Measurements from ENCODE around the gene GRM4. TPM values are rescaled to one million over a fixed set of nuclear protein-coding genes. Genes with fewer than 3 reads are reported as not detected.

The GRM4 gene
- total RNA-seq, 2 experiments from 2014 or later: 0.05 TPM; not detected in 1

- ChIA-PET POLR2A (no interaction called here), CTCF (no interaction called here)
- H3K27me3 Mint-ChIP-seq: peaks cover 28% of the 10 kb centered on the region
- H3K9me3 Mint-ChIP-seq: no peaks in the 10 kb centered on the region
- no peak overlapping the region for H3K4me3 Mint-ChIP-seq
- intact Hi-C loops (cut with micrococcal nuclease): no loop called here
- no peak for DNase-seq
- no peak overlapping the region for H3K27ac Mint-ChIP-seq
- no peaks in the 10 kb centered on the region for H3K4me1 Mint-ChIP-seq (ENCODE audit: low read depth)
- H3K36me3 Mint-ChIP-seq: no peaks in the 10 kb centered on the region
Observed at GRCh38 chr6:34110610-34111009, 35.3 kb downstream of the GRM4 start.

- no peak for DNase-seq
- CTCF ChIA-PET: no interaction called here
- Mint-ChIP-seq H3K9me3 (no peaks in the 10 kb centered on the region), H3K27me3 (peaks cover 16% of the 10 kb centered on the region), H3K36me3 (no peaks in the 10 kb centered on the region), H3K4me3 (no peak overlapping the region), H3K27ac (no peak overlapping the region), H3K4me1 (ENCODE audit: low read depth) (no peaks in the 10 kb centered on the region)
- POLR2A ChIA-PET: no interaction called here
- intact Hi-C loops (cut with micrococcal nuclease): no loop called here
Observed at GRCh38 chr6:34108176-34108575, 37.7 kb downstream of the GRM4 start.

- Mint-ChIP-seq H3K27me3 (peaks cover 7% of the 10 kb centered on the region), H3K4me3 (no peak overlapping the region), H3K9me3 (no peaks in the 10 kb centered on the region), H3K4me1 (ENCODE audit: low read depth) (no peaks in the 10 kb centered on the region), H3K27ac (no peak overlapping the region), H3K36me3 (no peaks in the 10 kb centered on the region)
- CTCF ChIA-PET: no interaction called here
- intact Hi-C loops (cut with micrococcal nuclease): no loop called here
- POLR2A ChIA-PET: no interaction called here
- no peak for DNase-seq
Observed at GRCh38 chr6:34106900-34107299, 39.0 kb downstream of the GRM4 start.

- H3K4me1 Mint-ChIP-seq (ENCODE audit: low read depth): no peaks in the 10 kb centered on the region
- no peaks in the 10 kb centered on the region for H3K36me3 Mint-ChIP-seq
- H3K27me3 Mint-ChIP-seq: peaks cover 7% of the 10 kb centered on the region
- intact Hi-C loops (cut with micrococcal nuclease): no loop called here
- H3K27ac Mint-ChIP-seq: no peak overlapping the region
- CTCF ChIA-PET: no interaction called here
- no peak overlapping the region for H3K4me3 Mint-ChIP-seq
- no peaks in the 10 kb centered on the region for H3K9me3 Mint-ChIP-seq
- POLR2A ChIA-PET: no interaction called here
- no peak for DNase-seq
Observed at GRCh38 chr6:34106421-34106820, 39.5 kb downstream of the GRM4 start.

DNA sequence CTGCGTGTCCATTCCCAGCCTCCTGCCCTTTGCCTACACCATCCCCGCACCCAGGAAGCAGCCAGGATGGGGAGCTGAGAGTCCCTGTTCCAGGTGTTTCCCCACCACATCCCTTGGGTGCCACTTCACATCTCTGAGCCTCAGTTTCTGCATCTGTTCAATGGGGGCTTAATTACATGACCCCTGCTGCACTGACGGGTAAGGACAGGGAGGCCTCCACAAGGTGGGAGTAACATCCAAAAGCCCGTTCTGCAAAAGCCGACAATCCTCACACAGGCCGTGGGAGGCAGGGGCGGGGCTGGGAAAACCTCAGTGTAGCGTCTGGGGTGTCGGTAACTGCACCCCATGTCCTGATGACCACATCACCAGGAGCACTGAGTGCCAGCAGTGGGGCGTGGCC lies 41.3 kb downstream of the GRM4 start:
- H3K9me3 Mint-ChIP-seq: no peaks in the 10 kb centered on the region
- ChIA-PET CTCF (no interaction called here), POLR2A (no interaction called here)
- intact Hi-C loops (cut with micrococcal nuclease): no loop called here
- no peak for DNase-seq
- no peak overlapping the region for H3K27ac Mint-ChIP-seq
- H3K4me3 Mint-ChIP-seq: no peak overlapping the region
- H3K36me3 Mint-ChIP-seq: no peaks in the 10 kb centered on the region
- H3K27me3 Mint-ChIP-seq: no peaks in the 10 kb centered on the region
- no peaks in the 10 kb centered on the region for H3K4me1 Mint-ChIP-seq (ENCODE audit: low read depth)

DNA sequence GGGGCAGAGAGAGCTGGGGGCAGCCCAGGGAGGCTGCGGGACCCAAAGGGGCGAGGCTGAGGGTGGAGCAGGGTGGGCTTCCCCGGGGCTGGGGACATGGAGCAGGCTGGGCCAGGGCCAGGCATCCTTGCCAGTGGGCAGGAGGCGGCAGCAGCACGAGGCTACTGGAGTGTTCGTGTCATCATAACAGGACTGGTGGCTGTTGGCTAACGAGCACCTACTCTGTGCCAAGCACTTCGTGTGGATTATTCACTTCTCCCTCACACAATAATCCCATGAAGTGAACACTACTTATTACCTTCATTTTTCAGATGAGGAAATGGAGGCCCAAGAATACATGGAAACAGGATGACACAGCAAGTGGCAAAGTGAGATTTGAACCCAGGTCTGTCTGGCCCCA lies 41.7 kb downstream of the GRM4 start:
- POLR2A ChIA-PET: no interaction called here
- no peak overlapping the region for H3K27ac Mint-ChIP-seq
- H3K4me1 Mint-ChIP-seq (ENCODE audit: low read depth): no peaks in the 10 kb centered on the region
- CTCF ChIA-PET: no interaction called here
- H3K4me3 Mint-ChIP-seq: no peak overlapping the region
- no peaks in the 10 kb centered on the region for H3K9me3 Mint-ChIP-seq
- no peaks in the 10 kb centered on the region for H3K36me3 Mint-ChIP-seq
- intact Hi-C loops (cut with micrococcal nuclease): no loop called here
- H3K27me3 Mint-ChIP-seq: no peaks in the 10 kb centered on the region
- no peak for DNase-seq

DNA sequence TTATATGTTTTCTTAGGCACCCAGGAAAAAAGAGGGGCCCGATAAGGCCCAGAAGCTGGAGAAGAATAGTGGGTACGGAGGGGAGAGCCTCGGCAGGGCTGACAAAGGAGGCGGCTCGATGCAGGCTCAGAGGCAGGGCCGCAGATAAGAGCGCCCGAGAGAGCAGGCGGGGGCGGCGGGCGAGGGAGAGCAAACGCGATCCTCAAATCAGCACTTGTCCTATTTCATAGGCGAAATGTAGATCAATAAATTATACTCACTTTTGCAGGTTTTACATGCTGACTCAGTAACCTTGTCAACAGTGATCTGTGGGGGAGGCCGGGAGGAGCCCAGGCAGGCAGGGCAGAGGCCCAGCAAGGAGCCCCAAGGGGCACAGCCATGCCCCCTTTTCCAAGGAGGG lies 42.6 kb downstream of the GRM4 start:
- CTCF ChIA-PET: no interaction called here

GRCh38 chr6:34102696-34103095 lies 43.2 kb downstream of the GRM4 start:
- Mint-ChIP-seq H3K27ac (no peak overlapping the region), H3K4me3 (no peak overlapping the region), H3K4me1 (ENCODE audit: low read depth) (no peaks in the 10 kb centered on the region), H3K27me3 (no peaks in the 10 kb centered on the region), H3K36me3 (no peaks in the 10 kb centered on the region), H3K9me3 (no peaks in the 10 kb centered on the region)
- no peak for DNase-seq
- intact Hi-C loops (cut with micrococcal nuclease): no loop called here
- POLR2A ChIA-PET: no interaction called here
- CTCF ChIA-PET: no interaction called here

More for the DNA sequence above, 42.6 kb downstream of the GRM4 start:
- POLR2A ChIA-PET: no interaction called here
- Mint-ChIP-seq H3K27me3 (no peaks in the 10 kb centered on the region), H3K27ac (no peak overlapping the region), H3K4me1 (ENCODE audit: low read depth) (no peaks in the 10 kb centered on the region), H3K9me3 (no peaks in the 10 kb centered on the region), H3K4me3 (no peak overlapping the region), H3K36me3 (no peaks in the 10 kb centered on the region)
- DNase-seq: no peak
- intact Hi-C loops (cut with micrococcal nuclease): no loop called here

- no peak for DNase-seq
- H3K27ac Mint-ChIP-seq: no peak overlapping the region
- H3K36me3 Mint-ChIP-seq: no peaks in the 10 kb centered on the region
- ChIA-PET CTCF (no interaction called here), POLR2A (no interaction called here)
- intact Hi-C loops (cut with micrococcal nuclease): no loop called here
- H3K4me3 Mint-ChIP-seq: no peak overlapping the region
- no peaks in the 10 kb centered on the region for H3K4me1 Mint-ChIP-seq (ENCODE audit: low read depth)
- no peaks in the 10 kb centered on the region for H3K9me3 Mint-ChIP-seq
- H3K27me3 Mint-ChIP-seq: no peaks in the 10 kb centered on the region
Observed at GRCh38 chr6:34102099-34102656, 43.7 kb downstream of the GRM4 start.

DNA sequence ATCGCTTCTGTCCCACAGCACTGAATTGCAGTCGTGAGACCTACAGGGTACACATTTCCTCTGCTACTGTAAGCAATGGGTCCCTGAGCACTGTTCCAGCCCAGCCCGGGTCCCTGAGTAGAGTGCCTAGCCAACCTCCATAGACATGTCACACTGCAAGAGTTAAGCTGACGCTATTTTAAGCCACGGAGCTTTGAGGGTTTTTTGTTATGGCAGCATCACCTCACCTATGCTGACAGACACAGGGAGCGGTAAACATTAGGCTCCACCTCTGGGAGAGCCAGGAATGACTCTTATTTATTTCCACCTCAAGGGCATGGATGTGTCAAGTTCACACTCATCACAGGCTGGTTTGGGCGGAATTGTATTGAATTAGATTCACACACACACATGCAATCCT lies 45.1 kb downstream of the GRM4 start:
- Mint-ChIP-seq H3K27ac (no peak overlapping the region), H3K4me3 (no peak overlapping the region)

GRCh38 chr6:34099878-34100277 lies 46.0 kb downstream of the GRM4 start:
- Mint-ChIP-seq H3K9me3 (no peaks in the 10 kb centered on the region), H3K4me1 (ENCODE audit: low read depth) (no peaks in the 10 kb centered on the region), H3K4me3 (no peak overlapping the region), H3K36me3 (no peaks in the 10 kb centered on the region), H3K27ac (no peak overlapping the region), H3K27me3 (peaks cover 13% of the 10 kb centered on the region)
- DNase-seq: no peak
- intact Hi-C loops (cut with micrococcal nuclease): no loop called here
- ChIA-PET CTCF (no interaction called here), POLR2A (no interaction called here)

More for the DNA sequence above, 45.1 kb downstream of the GRM4 start:
- intact Hi-C loops (cut with micrococcal nuclease): no loop called here
- DNase-seq: no peak
- ChIA-PET CTCF (no interaction called here), POLR2A (no interaction called here)
- Mint-ChIP-seq H3K27me3 (peaks cover 7% of the 10 kb centered on the region), H3K4me1 (ENCODE audit: low read depth) (no peaks in the 10 kb centered on the region), H3K36me3 (no peaks in the 10 kb centered on the region), H3K9me3 (no peaks in the 10 kb centered on the region)

GRCh38 chr6:34098045-34098936 lies 47.6 kb downstream of the GRM4 start:
- CTCF ChIA-PET: no interaction called here
- peaks cover 22% of the 10 kb centered on the region for H3K27me3 Mint-ChIP-seq

DNA sequence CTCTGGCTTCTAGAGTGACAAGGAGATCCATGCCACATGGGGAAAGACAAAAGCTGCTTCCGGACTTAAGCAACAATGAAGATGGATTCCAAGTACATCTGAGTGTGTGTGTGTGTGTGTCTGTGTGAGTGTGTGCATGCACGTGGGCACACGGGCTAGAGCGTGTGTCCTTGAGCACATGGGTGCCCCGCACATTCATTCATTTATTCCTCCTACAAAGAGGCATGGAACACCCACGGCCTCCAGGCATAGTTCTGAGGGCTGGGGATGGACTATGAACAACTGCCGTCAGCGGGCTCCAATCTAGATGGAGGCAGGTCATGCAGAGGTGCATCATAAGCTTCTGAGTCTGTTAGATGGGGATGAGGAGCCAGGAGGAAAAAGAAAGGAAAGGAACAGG lies 49.1 kb downstream of the GRM4 start:
- intact Hi-C loops (cut with micrococcal nuclease): no loop called here
- ChIA-PET CTCF (no interaction called here), POLR2A (no interaction called here)
- Mint-ChIP-seq H3K4me3 (no peak overlapping the region), H3K27me3 (peaks cover 27% of the 10 kb centered on the region), H3K36me3 (no peaks in the 10 kb centered on the region), H3K4me1 (ENCODE audit: low read depth) (no peaks in the 10 kb centered on the region), H3K9me3 (no peaks in the 10 kb centered on the region), H3K27ac (no peak overlapping the region)
- DNase-seq: no peak

More at GRCh38 chr6:34098045-34098936, 47.6 kb downstream of the GRM4 start:
- no peak for DNase-seq
- POLR2A ChIA-PET: no interaction called here
- intact Hi-C loops (cut with micrococcal nuclease): no loop called here
- no peak overlapping the region for H3K27ac Mint-ChIP-seq
- no peaks in the 10 kb centered on the region for H3K9me3 Mint-ChIP-seq
- no peaks in the 10 kb centered on the region for H3K36me3 Mint-ChIP-seq
- no peaks in the 10 kb centered on the region for H3K4me1 Mint-ChIP-seq (ENCODE audit: low read depth)
- no peak overlapping the region for H3K4me3 Mint-ChIP-seq
